Measurements from ENCODE around the gene TENT5C.

TENT5C gene

DNA sequence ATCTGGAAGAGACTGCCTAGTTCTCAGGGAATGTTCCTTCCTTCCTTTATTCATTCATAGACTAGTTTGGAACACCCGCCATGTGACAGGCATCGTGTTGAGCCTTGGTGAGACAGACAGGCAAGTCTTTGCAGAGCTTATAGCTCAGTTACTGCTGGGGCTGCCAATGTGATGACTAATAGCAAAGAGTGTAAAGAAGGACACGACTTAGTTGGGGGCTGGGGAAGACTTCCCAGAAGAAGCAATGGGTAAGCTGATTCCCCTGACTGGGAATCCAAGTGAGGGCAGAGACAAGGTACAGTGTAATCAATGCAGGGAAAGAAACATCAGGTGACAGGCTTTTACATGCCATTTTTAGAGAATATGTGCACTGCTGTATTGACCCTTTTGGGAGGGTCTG lies 51.2 kb downstream of the TENT5C start:
- H3K27ac ChIP-seq (ENCODE audit: low read depth, low read length), result no peak overlapping the region
- H2AFZ ChIP-seq (ENCODE audit: low read length, unreplicated experiment), result no peak overlapping the region
- peaks cover 26% of the 10 kb centered on the region; the same call in 1 of the 2 replicates for H3K27me3 ChIP-seq (ENCODE audit: insufficient read depth, low read length)
- H3K4me3 ChIP-seq (ENCODE audit: low read depth, low read length), result no peak overlapping the region
- no peaks in the 10 kb centered on the region for H3K36me3 ChIP-seq (ENCODE audit: insufficient read depth, low read length)
- H3K79me2 ChIP-seq (ENCODE audit: control insufficient read depth, insufficient read depth, low read length, unreplicated experiment), result no peaks in the 10 kb centered on the region
- peaks cover 10% of the 10 kb centered on the region for H3K4me1 ChIP-seq (ENCODE audit: control insufficient read depth, insufficient read depth, low read length, unreplicated experiment)

GRCh38 chr1:117657949-117658660 lies 52.3 kb downstream of the TENT5C start:
- Histone ChIP-seq H3K4me1 (ENCODE audit: control insufficient read depth, insufficient read depth, low read length, unreplicated experiment) (peaks cover 10% of the 10 kb centered on the region), H3K79me2 (ENCODE audit: control insufficient read depth, insufficient read depth, low read length, unreplicated experiment) (no peaks in the 10 kb centered on the region), H3K4me3 (ENCODE audit: low read depth, low read length) (no peak overlapping the region), H2AFZ (ENCODE audit: low read length, unreplicated experiment) (no peak overlapping the region), H3K36me3 (ENCODE audit: insufficient read depth, low read length) (no peaks in the 10 kb centered on the region), H3K27me3 (ENCODE audit: insufficient read depth, low read length) (peaks cover 37% of the 10 kb centered on the region), H3K27ac (ENCODE audit: low read depth, low read length) (no peak overlapping the region)

DNA sequence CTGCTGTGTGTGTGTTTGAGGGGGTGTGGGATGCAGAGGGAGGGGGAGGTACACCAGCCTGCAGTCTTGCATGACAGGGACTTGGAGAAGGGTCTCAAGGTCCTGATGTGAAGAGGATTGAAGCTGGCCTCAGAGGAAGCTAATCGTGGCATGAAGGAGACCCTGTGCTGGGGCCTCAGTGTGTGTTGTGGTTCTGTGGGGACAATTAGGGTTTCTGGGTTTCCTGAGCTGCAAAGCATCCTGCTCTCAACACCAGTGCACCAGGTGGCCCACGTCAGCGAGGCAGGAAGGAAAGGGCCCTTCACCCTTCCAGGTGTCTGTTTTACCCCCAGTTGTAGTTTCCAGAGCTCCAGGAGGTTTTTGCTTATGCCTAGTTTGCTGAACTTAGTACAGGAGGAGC lies 52.8 kb downstream of the TENT5C start:
- Histone ChIP-seq H3K4me1 (ENCODE audit: control insufficient read depth, insufficient read depth, low read length, unreplicated experiment) (peaks cover 10% of the 10 kb centered on the region), H2AFZ (ENCODE audit: low read length, unreplicated experiment) (no peak overlapping the region)

GRCh38 chr1:117659550-117660270 lies 53.9 kb downstream of the TENT5C start:
- Histone ChIP-seq H3K4me1 (ENCODE audit: control insufficient read depth, insufficient read depth, low read length, unreplicated experiment) (peaks cover 10% of the 10 kb centered on the region), H3K27ac (ENCODE audit: low read depth, low read length) (no peak overlapping the region), H3K79me2 (ENCODE audit: control insufficient read depth, insufficient read depth, low read length, unreplicated experiment) (no peaks in the 10 kb centered on the region), H3K4me3 (ENCODE audit: low read depth, low read length) (no peak overlapping the region), H3K27me3 (ENCODE audit: insufficient read depth, low read length) (peaks cover 50% of the 10 kb centered on the region), H3K36me3 (ENCODE audit: insufficient read depth, low read length) (no peaks in the 10 kb centered on the region), H2AFZ (ENCODE audit: low read length, unreplicated experiment) (peak overlapping the region; percentile 32)

More for the DNA sequence above, 52.8 kb downstream of the TENT5C start:
- no peak overlapping the region for H3K27ac ChIP-seq (ENCODE audit: low read depth, low read length)
- no peak overlapping the region for H3K4me3 ChIP-seq (ENCODE audit: low read depth, low read length)
- no peaks in the 10 kb centered on the region for H3K79me2 ChIP-seq (ENCODE audit: control insufficient read depth, insufficient read depth, low read length, unreplicated experiment)
- H3K36me3 ChIP-seq (ENCODE audit: insufficient read depth, low read length), result no peaks in the 10 kb centered on the region
- H3K27me3 ChIP-seq (ENCODE audit: insufficient read depth, low read length), result peaks cover 42% of the 10 kb centered on the region

DNA sequence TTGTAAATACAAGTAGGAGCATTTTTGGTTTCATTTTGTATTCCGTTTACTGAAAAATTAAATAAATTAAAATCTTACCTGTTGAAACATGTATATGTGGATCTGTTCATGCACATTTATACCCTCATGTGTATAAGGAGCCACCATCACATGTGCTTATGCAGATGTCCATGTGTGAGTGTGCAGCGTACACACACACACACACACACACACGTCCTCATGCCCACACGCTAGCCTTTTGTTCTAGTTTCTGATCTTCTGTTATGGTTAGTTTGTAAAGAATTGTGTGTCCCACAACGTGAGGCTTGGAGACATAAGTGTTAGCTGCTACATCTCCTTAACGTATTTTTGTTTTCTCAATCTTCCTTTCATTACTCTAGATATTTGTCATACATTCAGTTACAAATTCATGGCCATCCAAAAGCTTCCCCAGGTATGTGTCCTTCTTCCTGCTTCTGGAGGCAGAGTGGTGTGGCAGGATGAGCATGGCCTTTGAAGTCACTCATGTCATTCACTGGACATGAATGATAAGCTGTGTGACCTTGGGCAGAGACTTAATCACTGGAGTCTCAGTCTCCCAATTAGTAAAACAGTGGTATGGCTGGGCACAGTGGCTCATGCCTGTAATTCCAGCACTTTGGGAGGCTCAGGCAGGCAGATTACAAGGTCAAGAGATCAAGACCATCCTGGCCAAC lies 54.6 kb downstream of the TENT5C start:
- Histone ChIP-seq H2AFZ (ENCODE audit: low read length, unreplicated experiment) (peak overlapping the region; percentile 32), H3K27me3 (ENCODE audit: insufficient read depth, low read length) (peaks cover 47% of the 10 kb centered on the region), H3K4me3 (ENCODE audit: low read depth, low read length) (no peak overlapping the region), H3K79me2 (ENCODE audit: control insufficient read depth, insufficient read depth, low read length, unreplicated experiment) (no peaks in the 10 kb centered on the region), H3K36me3 (ENCODE audit: insufficient read depth, low read length) (no peaks in the 10 kb centered on the region), H3K4me1 (ENCODE audit: control insufficient read depth, insufficient read depth, low read length, unreplicated experiment) (peaks cover 10% of the 10 kb centered on the region), H3K27ac (ENCODE audit: low read depth, low read length) (no peak overlapping the region)

GRCh38 chr1:117661027-117661426 lies 55.2 kb downstream of the TENT5C start:
- Histone ChIP-seq H3K4me3 (ENCODE audit: low read depth, low read length) (no peak overlapping the region), H3K79me2 (ENCODE audit: control insufficient read depth, insufficient read depth, low read length, unreplicated experiment) (no peaks in the 10 kb centered on the region), H2AFZ (ENCODE audit: low read length, unreplicated experiment) (no peak overlapping the region), H3K27ac (ENCODE audit: low read depth, low read length) (no peak overlapping the region), H3K36me3 (ENCODE audit: insufficient read depth, low read length) (no peaks in the 10 kb centered on the region), H3K4me1 (ENCODE audit: control insufficient read depth, insufficient read depth, low read length, unreplicated experiment) (peaks cover 10% of the 10 kb centered on the region), H3K27me3 (ENCODE audit: insufficient read depth, low read length) (peaks cover 43% of the 10 kb centered on the region)

- no peaks in the 10 kb centered on the region for H3K4me1 ChIP-seq (ENCODE audit: control insufficient read depth, insufficient read depth, low read length, unreplicated experiment)
- no peak overlapping the region for H3K27ac ChIP-seq (ENCODE audit: low read depth, low read length)
- H3K4me3 ChIP-seq (ENCODE audit: low read depth, low read length), result no peak overlapping the region
- peaks cover 43% of the 10 kb centered on the region for H3K27me3 ChIP-seq (ENCODE audit: insufficient read depth, low read length)
- no peaks in the 10 kb centered on the region for H3K36me3 ChIP-seq (ENCODE audit: insufficient read depth, low read length)
- no peak overlapping the region for H2AFZ ChIP-seq (ENCODE audit: low read length, unreplicated experiment)
- no peaks in the 10 kb centered on the region for H3K79me2 ChIP-seq (ENCODE audit: control insufficient read depth, insufficient read depth, low read length, unreplicated experiment)
These were observed 56.8 kb downstream of the TENT5C start for GRCh38 chr1:117662667-117663066.

GRCh38 chr1:117663156-117663902 lies 57.5 kb downstream of the TENT5C start:
- H2AFZ ChIP-seq (ENCODE audit: low read length, unreplicated experiment), result no peak overlapping the region

GRCh38 chr1:117664314-117664713 lies 58.5 kb downstream of the TENT5C start:
- no peak overlapping the region for H3K27ac ChIP-seq (ENCODE audit: low read depth, low read length)
- H3K36me3 ChIP-seq (ENCODE audit: insufficient read depth, low read length), result no peaks in the 10 kb centered on the region
- H2AFZ ChIP-seq (ENCODE audit: low read length, unreplicated experiment), result no peak overlapping the region
- H3K4me1 ChIP-seq (ENCODE audit: control insufficient read depth, insufficient read depth, low read length, unreplicated experiment), result no peaks in the 10 kb centered on the region
- peaks cover 39% of the 10 kb centered on the region for H3K27me3 ChIP-seq (ENCODE audit: insufficient read depth, low read length)
- no peaks in the 10 kb centered on the region for H3K79me2 ChIP-seq (ENCODE audit: control insufficient read depth, insufficient read depth, low read length, unreplicated experiment)
- no peak overlapping the region for H3K4me3 ChIP-seq (ENCODE audit: low read depth, low read length)

More at GRCh38 chr1:117663156-117663902, 57.5 kb downstream of the TENT5C start:
- no peaks in the 10 kb centered on the region for H3K4me1 ChIP-seq (ENCODE audit: control insufficient read depth, insufficient read depth, low read length, unreplicated experiment)
- no peak overlapping the region for H3K27ac ChIP-seq (ENCODE audit: low read depth, low read length)
- no peak overlapping the region for H3K4me3 ChIP-seq (ENCODE audit: low read depth, low read length)
- no peaks in the 10 kb centered on the region for H3K36me3 ChIP-seq (ENCODE audit: insufficient read depth, low read length)
- H3K27me3 ChIP-seq (ENCODE audit: insufficient read depth, low read length), result peaks cover 42% of the 10 kb centered on the region
- no peaks in the 10 kb centered on the region for H3K79me2 ChIP-seq (ENCODE audit: control insufficient read depth, insufficient read depth, low read length, unreplicated experiment)

DNA sequence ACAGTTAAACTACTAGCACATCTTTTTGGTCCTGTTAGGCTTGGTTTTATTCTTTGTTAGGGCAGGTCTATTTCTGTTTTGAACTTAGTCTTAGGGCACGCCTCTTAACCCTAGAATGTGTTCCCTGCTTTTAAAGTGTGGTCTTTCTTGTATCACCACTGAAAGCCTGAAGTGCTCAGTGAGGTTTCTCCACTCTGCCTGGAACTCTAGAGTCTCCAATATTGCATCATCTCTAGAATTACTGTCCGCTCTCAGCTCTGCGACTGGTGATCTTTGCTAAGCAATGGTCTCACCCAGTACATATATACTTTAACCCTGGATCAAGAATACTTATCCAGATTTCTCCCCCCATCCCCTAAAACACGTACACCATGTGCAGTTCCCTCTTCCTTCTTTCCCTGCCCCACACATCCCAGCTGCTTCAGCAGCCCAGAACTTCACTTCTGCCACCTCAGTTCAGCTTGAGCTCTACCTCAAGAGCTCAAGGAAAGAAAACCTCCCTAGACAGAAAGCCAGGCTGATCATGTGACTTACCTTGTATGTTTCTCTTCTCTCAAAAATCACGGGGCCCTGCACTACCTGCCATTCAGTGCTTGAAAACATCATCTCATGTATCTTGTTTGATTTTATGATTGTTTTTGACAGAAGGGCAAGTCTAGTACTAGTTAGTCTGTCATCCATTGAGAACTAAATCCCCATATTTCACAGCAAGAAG lies 59.9 kb downstream of the TENT5C start:
- peaks cover 34% of the 10 kb centered on the region for H3K27me3 ChIP-seq (ENCODE audit: insufficient read depth, low read length)
- no peaks in the 10 kb centered on the region for H3K79me2 ChIP-seq (ENCODE audit: control insufficient read depth, insufficient read depth, low read length, unreplicated experiment)
- no peak overlapping the region for H3K4me3 ChIP-seq (ENCODE audit: low read depth, low read length)
- no peak overlapping the region for H2AFZ ChIP-seq (ENCODE audit: low read length, unreplicated experiment)
- no peak overlapping the region for H3K27ac ChIP-seq (ENCODE audit: low read depth, low read length)
- no peaks in the 10 kb centered on the region for H3K4me1 ChIP-seq (ENCODE audit: control insufficient read depth, insufficient read depth, low read length, unreplicated experiment)
- H3K36me3 ChIP-seq (ENCODE audit: insufficient read depth, low read length), result no peaks in the 10 kb centered on the region
